GM21619 (cell line): Measurements from ENCODE around the gene SARNP.

Experiments
- ATAC-seq: cut with Tn5 transposase; IDR thresholded peaks from one replicate; pipeline ENCODE4 v1.9.1; 2021; ENCODE audit not compliant: unreplicated experiment

The SARNP gene

DNA sequence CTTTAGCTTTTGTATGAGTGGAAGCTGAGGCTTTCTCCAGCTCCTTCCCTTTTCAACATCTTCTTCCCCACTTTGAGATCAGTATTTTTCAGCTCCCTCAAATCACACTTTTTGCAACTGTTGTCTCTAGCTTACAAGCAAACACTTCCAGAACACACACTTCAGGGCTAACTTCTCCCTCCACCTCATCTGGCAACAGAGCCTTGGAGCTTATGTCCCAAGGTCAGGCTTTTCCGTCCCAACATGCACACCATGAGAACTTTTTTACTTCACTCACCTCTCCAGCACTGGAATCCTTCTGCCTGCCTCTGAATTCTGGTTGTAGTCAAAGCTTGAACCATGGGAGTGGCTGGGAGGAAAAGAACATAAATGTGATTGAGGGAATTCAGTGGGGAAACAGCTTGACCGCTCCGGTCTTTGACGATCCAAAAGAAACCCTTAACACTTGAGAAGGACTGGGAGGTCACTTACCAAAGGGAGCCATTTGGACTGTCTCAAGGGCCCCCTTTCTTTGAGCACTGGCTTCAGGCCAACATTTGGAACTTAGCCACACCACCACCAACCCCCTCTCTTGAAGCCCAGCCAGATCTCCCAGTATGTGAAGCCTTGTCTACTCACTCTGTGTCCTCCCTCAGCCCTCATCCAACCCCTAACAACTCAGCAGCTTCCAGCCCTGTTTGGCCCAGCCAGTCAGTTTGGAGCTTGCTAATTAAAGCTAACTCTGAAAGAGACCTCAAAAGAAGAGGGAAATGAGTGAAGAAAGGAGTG, 105.6 kb downstream of the SARNP start:
- no peak for ATAC-seq

- no peak for ATAC-seq
These were observed 108.8 kb downstream of the SARNP start for GRCh38 chr12:55708695-55709233.

DNA sequence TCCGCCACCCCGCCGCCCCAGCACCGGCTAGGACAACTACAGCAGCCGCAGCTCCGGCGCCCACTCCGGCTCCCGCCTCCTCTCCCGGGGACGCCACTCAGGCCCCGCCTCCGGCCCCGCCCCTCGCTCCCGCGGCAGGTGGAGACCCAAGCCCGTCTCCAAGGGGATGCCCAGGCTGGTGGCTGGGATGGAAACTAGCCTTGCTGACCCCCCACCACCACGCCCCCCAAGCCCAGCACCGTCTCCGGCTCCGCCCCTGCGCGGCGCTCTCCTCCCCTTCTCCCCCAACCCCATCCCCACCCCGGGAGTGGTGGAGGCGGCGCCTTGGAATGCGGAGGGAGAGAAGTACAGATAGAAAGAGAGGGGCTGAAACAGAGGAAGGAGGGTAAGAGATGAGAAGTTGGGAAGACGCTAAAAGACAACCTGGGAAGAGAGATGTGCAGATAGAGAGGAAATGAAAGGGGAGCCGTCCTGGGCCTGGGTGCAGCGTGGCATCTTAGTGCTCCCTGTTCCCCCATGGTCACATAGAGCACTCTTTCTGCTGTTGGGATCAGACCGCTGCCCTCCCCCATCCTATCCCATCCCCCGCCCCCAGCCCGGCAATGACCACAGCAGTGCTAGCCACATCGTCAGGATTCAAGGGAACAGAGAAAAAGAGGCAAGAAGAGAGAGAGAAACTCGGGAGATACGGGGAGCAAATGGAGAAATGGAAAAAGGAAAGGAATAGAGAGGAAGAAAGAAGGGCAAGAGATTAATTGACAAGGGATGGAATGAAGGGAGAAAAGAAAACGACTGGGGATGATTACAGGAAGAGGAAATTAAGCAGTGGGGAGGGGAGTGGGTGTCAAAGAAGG, 109.5 kb downstream of the SARNP start, which contains the start of gene ITGA7:
TSS of gene ITGA7 (minus strand) at position 64 of the 854 bp plus-strand sequence. CDS start 222 bp downstream, outside the sequence.
- ATAC-seq = peak; percentile 72
